K562 (cell line): Measurements from ENCODE around the gene MEF2B. TPM values are rescaled to one million over a fixed set of nuclear protein-coding genes. Genes with fewer than 3 reads are reported as not detected.

Experiments
- BRD9 ChIP-seq: fragments of 450-650 bp; IDR thresholded peaks from 2 replicates; pipeline ENCODE4 v1.6.1; 2018; ENCODE audit warnings: low read depth; ENCODE audit not compliant: partially characterized antibody
- CBFB ChIP-seq: sonication (generic); formaldehyde crosslinking; IDR thresholded peaks from 2 replicates; pipeline ENCODE4 v1.4.0; 2020; ENCODE audit warnings: mild to moderate bottlenecking, missing genetic modification reagents
- CBX5 ChIP-seq: IDR thresholded peaks from 2 replicates; pipeline ENCODE4 v1.6.1; 2014; ENCODE audit warnings: low read depth, borderline replicate concordance
- CTCF ChIP-seq, 3 experiments: IDR thresholded peaks in 2 of 3; conservative IDR thresholded peaks in 1 of 3; 2 replicates each; pipeline ENCODE4 v1.5.1; 2011 to 2012; ENCODE audit warnings: low read length in 3 of 3, mild to moderate bottlenecking in 3 of 3, control low read depth in 2 of 3, improper control_type of control experiment in 1 of 3, inconsistent platforms in 1 of 3, low read depth in 1 of 3, mixed read lengths in 1 of 3, moderate library complexity in 1 of 3; ENCODE audit not compliant: insufficient read depth in 2 of 3
- CTCFL ChIP-seq: IDR thresholded peaks from 2 replicates; pipeline ENCODE4 v1.6.1; 2011; ENCODE audit warnings: borderline replicate concordance, low read depth, mild to moderate bottlenecking, moderate library complexity, low read length; ENCODE audit not compliant: insufficient read depth, poor library complexity, severe bottlenecking
- LARP7 ChIP-seq: fragments of 450-650 bp; IDR thresholded peaks from 2 replicates; pipeline ENCODE4 v1.6.1; 2016
- LCOR ChIP-seq: sonication (generic); formaldehyde crosslinking; IDR thresholded peaks from 2 replicates; pipeline ENCODE4 v1.8.0; 2022; ENCODE audit warnings: mild to moderate bottlenecking, missing genetic modification reagents
- MLLT1 ChIP-seq, 2 experiments: fragments of 450-650 bp; IDR thresholded peaks; 2 replicates each; pipeline ENCODE4 v1.6.1; 2016
- OTX1 ChIP-seq: fragments of 450-650 bp; formaldehyde crosslinking; IDR thresholded peaks from 2 replicates; pipeline ENCODE4 v1.4.0; 2022; ENCODE audit warnings: mild to moderate bottlenecking
- POU5F1 ChIP-seq: fragments of 150-350 bp; IDR thresholded peaks from 2 replicates; pipeline ENCODE4 v1.6.1; 2014; ENCODE audit warnings: borderline replicate concordance, low read length, low read depth, mild to moderate bottlenecking; ENCODE audit not compliant: partially characterized antibody
- YBX1 ChIP-seq: fragments of 450-650 bp; IDR thresholded peaks from 2 replicates; pipeline ENCODE4 v1.7.1; 2016; ENCODE audit warnings: mild to moderate bottlenecking
- ZBTB17 ChIP-seq: fragments of 450-650 bp; formaldehyde crosslinking; IDR thresholded peaks from 2 replicates; pipeline ENCODE4 v1.4.0; 2020; ENCODE audit warnings: mild to moderate bottlenecking
- ZC3H4 ChIP-seq: sonication (generic); formaldehyde crosslinking; IDR thresholded peaks from 2 replicates; pipeline ENCODE4 v1.9.0; 2021; ENCODE audit warnings: missing genetic modification reagents, borderline replicate concordance
- ZEB2 ChIP-seq: fragments of 450-650 bp; IDR thresholded peaks from 2 replicates; pipeline ENCODE4 v1.6.1; 2016
- ZNF184 ChIP-seq: sonication (generic); formaldehyde crosslinking; IDR thresholded peaks from 2 replicates; pipeline ENCODE4 v1.5.0; 2020; ENCODE audit warnings: missing genetic modification reagents
- ZNF232 ChIP-seq: sonication (generic); formaldehyde crosslinking; IDR thresholded peaks from 2 replicates; pipeline ENCODE4 v1.8.0; 2022; ENCODE audit warnings: mild to moderate bottlenecking, missing genetic modification reagents
- ZNF24 ChIP-seq: fragments of 450-650 bp; IDR thresholded peaks from 2 replicates; pipeline ENCODE4 v1.6.1; 2016
- ZZZ3 ChIP-seq: fragments of 450-650 bp; IDR thresholded peaks from 2 replicates; pipeline ENCODE4 v1.6.1; 2016; ENCODE audit warnings: antibody characterized with exemption, mild to moderate bottlenecking, moderate library complexity
- polyA plus RNA-seq, 8 experiments: library from polyadenylated mRNA; depleted of rRNA in 4 of 8; stranded (reverse) in 5 of 8; unstranded in 3 of 8; fragments of >200 nt; fragmentation: Nextera tagmentation in 2 of 8; fragmentation: Illumina TruSeq in 1 of 8; extraction: Ambion mirVana in 2 of 8; extraction: Trizol in 1 of 8; gene quantifications; 2 replicates each; pipeline versions ENCODE4 v1.2.1 to v1.2.3, GENCODE V29; 2011 to 2014; ENCODE audit warnings: inconsistent platforms in 1 of 8, missing spikeins in 1 of 8
- total RNA-seq, 7 experiments: library from RNA; depleted of rRNA in 6 of 7; stranded (reverse); fragments of >200 nt in 6 of 7; fragmentation: Illumina TruSeq in 2 of 7; extraction: Trizol in 2 of 7; gene quantifications; 2 replicates each; pipeline versions ENCODE4 v1.2.1 to v1.2.3, GENCODE V29; 2011 to 2021; ENCODE audit warnings: low replicate concordance in 1 of 7
- TF ChIP-seq, protein P1 (sequence below): fragments of 250-450 bp; sonication (Bioruptor Pico); IDR thresholded peaks from 2 replicates; pipeline ENCODE4 v1.5.0; 2021; ENCODE audit warnings: mild to moderate bottlenecking, moderate library complexity
- TF ChIP-seq, protein P2 (sequence below): fragments of 450-650 bp; IDR thresholded peaks from 2 replicates; pipeline ENCODE4 v1.6.1; 2014; ENCODE audit warnings: low read depth, mild to moderate bottlenecking, moderate library complexity, borderline replicate concordance

MEF2B gene
- total and polyA plus RNA-seq, 9 of the 15 experiments (the other 6 are each of a cell fraction or from before 2014, with no cell fraction given): 0.14 to 1.9 (median 0.71) TPM; not detected in 3

GRCh38 chr19:19217099-19217498, 47.0 kb upstream of the MEF2B start (continued):
- TF ChIP-seq CTCFL (peak; percentile 69), ZNF184 (CRISPR knock-in tag) (no peak), CBX5 (no peak), POU5F1 (no peak), BRD9 (no peak), ZC3H4 (CRISPR knock-in tag) (no peak), LARP7 (no peak), ZZZ3 (no peak), LCOR (CRISPR knock-in tag) (no peak), YBX1 (no peak), CTCF (IDR thresholded peaks at IDR 0.05 in 2 of 3, conservative IDR thresholded peaks at IDR 0.05 in 1 of 3; ENCODE audit: insufficient read depth in 2 of 3, low read depth in 1 of 3, low read length in 3 of 3) (peak; percentile 48 to 53 (median 51); a peak in 5 of 6 replicates), ZNF232 (CRISPR knock-in tag) (no peak), MLLT1 (IDR thresholded peaks at IDR 0.05) (peak in 1 of 2 experiments; percentile 99; a peak in 2 of 4 replicates), ZNF24 (no peak), OTX1 (CRISPR knock-in tag) (no peak), CBFB (CRISPR knock-in tag) (no peak), ZEB2 (no peak), ZBTB17 (CRISPR knock-in tag) (peak; percentile 99)
- TF ChIP-seq, protein P1, sequence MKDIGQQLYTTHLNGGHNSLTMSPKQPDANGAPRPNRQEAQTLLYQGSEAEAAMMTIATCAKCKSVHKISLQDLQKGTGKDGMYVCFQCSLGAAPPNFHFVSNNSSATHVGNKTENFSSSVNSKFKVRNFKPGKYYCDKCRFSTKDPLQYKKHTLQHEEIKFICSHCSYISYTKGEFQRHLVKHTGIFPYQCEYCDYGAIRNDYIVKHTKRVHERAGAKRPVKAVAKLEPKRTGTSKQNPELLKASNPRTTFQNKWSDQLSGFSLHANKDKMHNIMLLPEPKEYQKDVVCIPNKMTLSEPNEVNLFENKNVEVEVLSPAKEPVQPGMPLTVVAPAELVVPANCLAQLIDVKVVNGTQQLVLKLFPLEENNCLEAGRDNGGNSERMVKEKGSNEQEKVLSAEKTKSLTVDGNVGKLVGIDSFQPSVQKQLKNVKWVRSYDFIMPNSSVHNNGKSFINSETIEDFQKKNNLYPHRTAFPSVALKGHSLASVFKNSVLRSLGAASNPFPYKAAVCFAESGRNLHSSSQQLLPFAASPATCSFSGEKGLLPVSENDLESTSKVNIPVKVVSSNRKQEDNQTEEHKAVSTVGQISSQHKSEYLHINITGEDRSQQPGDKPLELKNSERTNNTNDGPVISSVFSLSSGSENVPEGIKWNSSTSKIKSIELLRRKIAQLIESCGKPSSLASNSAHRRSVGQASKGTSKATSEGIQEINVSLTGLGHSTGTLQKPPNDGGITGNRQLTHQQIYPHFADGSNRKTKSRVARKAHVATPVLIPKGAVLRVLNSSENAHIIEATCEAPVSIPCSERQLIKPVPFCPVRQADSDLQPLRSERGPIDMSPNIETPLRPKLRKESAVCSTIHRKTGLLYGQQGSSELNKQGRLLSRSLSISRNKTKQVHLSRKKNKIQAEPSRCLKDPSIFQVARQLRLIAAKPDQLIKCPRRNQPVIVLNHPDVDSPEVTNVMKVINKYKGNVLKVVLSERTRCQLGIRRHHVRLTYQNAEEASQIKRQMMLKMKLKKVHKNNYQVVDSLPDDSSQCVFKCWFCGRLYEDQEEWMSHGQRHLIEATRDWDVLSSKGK (CRISPR knock-in tag): no peak
- TF ChIP-seq, protein P2, sequence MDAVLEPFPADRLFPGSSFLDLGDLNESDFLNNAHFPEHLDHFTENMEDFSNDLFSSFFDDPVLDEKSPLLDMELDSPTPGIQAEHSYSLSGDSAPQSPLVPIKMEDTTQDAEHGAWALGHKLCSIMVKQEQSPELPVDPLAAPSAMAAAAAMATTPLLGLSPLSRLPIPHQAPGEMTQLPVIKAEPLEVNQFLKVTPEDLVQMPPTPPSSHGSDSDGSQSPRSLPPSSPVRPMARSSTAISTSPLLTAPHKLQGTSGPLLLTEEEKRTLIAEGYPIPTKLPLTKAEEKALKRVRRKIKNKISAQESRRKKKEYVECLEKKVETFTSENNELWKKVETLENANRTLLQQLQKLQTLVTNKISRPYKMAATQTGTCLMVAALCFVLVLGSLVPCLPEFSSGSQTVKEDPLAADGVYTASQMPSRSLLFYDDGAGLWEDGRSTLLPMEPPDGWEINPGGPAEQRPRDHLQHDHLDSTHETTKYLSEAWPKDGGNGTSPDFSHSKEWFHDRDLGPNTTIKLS: no peak
